Body of pancreas (tissue), 4 donors: ENCODE measurements around the gene KLHL1.

Experiments used
- POLR2A ChIP-seq, 3 donors: fragments of 450-650 bp; IDR thresholded peaks; one replicate each; pipeline ENCODE4 v1.6.1; 2016; ENCODE audit warnings: antibody characterized with exemption in 3 of 3, mild to moderate bottlenecking in 2 of 3
- TF ChIP-seq, protein P1 (sequence below), 7 experiments: fragments of 450-650 bp in 4 of 7; fragments of 200-600 bp in 3 of 7; sonication (generic) in 3 of 7; IDR thresholded peaks; one replicate each; pipeline ENCODE4 v1.5.1; 2016 to 2019; ENCODE audit warnings: antibody characterized with exemption in 7 of 7

DNA sequence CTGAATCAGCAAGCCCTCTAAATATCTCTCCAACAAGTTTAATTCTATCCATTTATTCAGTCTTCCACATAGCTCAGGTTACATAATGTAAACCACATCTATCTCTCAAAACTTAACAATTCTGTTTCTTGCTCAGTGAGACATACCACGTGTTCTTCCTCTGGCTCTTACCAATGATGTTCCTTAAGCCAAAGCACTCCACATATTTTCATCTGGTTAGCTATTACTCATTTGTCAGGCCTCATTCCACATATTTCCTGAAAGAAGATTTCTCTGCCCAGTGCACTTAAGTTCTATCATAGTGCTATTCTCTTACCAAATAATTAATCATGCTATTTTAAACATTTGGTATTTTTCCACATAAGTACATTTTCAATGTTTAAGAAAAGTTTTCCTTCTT lies 403.9 kb downstream of the KLHL1 start:
- TF ChIP-seq, protein P1, sequence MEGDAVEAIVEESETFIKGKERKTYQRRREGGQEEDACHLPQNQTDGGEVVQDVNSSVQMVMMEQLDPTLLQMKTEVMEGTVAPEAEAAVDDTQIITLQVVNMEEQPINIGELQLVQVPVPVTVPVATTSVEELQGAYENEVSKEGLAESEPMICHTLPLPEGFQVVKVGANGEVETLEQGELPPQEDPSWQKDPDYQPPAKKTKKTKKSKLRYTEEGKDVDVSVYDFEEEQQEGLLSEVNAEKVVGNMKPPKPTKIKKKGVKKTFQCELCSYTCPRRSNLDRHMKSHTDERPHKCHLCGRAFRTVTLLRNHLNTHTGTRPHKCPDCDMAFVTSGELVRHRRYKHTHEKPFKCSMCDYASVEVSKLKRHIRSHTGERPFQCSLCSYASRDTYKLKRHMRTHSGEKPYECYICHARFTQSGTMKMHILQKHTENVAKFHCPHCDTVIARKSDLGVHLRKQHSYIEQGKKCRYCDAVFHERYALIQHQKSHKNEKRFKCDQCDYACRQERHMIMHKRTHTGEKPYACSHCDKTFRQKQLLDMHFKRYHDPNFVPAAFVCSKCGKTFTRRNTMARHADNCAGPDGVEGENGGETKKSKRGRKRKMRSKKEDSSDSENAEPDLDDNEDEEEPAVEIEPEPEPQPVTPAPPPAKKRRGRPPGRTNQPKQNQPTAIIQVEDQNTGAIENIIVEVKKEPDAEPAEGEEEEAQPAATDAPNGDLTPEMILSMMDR (IDR thresholded peaks at IDR 0.05), result no peak
- no peak for TF ChIP-seq POLR2A (IDR thresholded peaks at IDR 0.05)
